IMR-90 (cell line): ENCODE measurements around the gene LY9. TPM values are rescaled to one million over a fixed set of nuclear protein-coding genes. Genes with fewer than 3 reads are reported as not detected.

Experiments
- ATAC-seq: fragments of 200-7000 bp; cut with Tn5 transposase; 2 replicates; pipeline ENCODE4 v1.9.1; 2020; ENCODE audit warnings: low read depth, mild to moderate bottlenecking, moderate library complexity
- BruUV-seq: library from RNA; stranded (reverse); fragments of 400-500 nt; replicated peaks from 2 replicates; lab custom pipeline; 2021; lab: Mats Ljungman, UMichigan
- CTCF ChIA-PET: fragments of 300-600 bp; formaldehyde crosslinking; extraction: SDS; loops from one replicate; lab custom pipeline; 2021; ENCODE audit warnings: antibody characterized with exemption; lab: Yijun Ruan, JAX
- POLR2A ChIA-PET: fragments of 300-600 bp; sonication (Branson Sonifier 250); formaldehyde crosslinking; loops from one replicate; lab custom pipeline; 2022; ENCODE audit warnings: antibody characterized with exemption; ENCODE audit not compliant: unreplicated experiment; lab: Charles Lee
- DNase-seq: peaks from one replicate; pipeline ENCODE4 v3.0.0; 2013
- H2AFZ ChIP-seq: replicated peaks from 2 replicates; pipeline ENCODE3; 2013; ENCODE audit warnings: low read length, mild to moderate bottlenecking; ENCODE audit not compliant: poor library complexity
- H2AK5ac ChIP-seq: 2 replicates; pipeline ENCODE4 v1.6.1; 2013; ENCODE audit warnings: low read depth, low read length, inconsistent platforms
- H2AK9ac ChIP-seq: replicated peaks from 2 replicates; pipeline ENCODE3; 2013; ENCODE audit warnings: mild to moderate bottlenecking, low read depth, low read length, moderate library complexity; ENCODE audit not compliant: poor library complexity
- H2BK120ac ChIP-seq: 2 replicates; pipeline ENCODE4 v1.6.1; 2013; ENCODE audit warnings: low read depth, low read length, inconsistent platforms
- H2BK15ac ChIP-seq: 3 replicates; pipeline ENCODE4 v1.6.1; 2013; ENCODE audit warnings: low read depth, low read length, inconsistent platforms
- H2BK20ac ChIP-seq: 2 replicates; pipeline ENCODE4 v1.6.1; 2013; ENCODE audit warnings: low read depth, mild to moderate bottlenecking, inconsistent platforms, low read length, moderate library complexity
- H2BK5ac ChIP-seq: 2 replicates; pipeline ENCODE4 v1.6.1; 2013; ENCODE audit warnings: mild to moderate bottlenecking, low read depth, low read length, inconsistent platforms; ENCODE audit not compliant: poor library complexity, severe bottlenecking
- H3K14ac ChIP-seq: replicated peaks from 2 replicates; pipeline ENCODE4 v1.6.1; 2013; ENCODE audit warnings: low read depth, low read length, inconsistent platforms
- H3K18ac ChIP-seq: 2 replicates; pipeline ENCODE4 v1.6.1; 2013; ENCODE audit warnings: low read depth, low read length, control low read depth
- H3K23ac ChIP-seq: 2 replicates; pipeline ENCODE4 v1.6.1; 2013; ENCODE audit warnings: low read depth, low read length, inconsistent platforms
- H3K27ac ChIP-seq: 2 replicates; pipeline ENCODE4 v1.5.1; 2013; ENCODE audit warnings: mild to moderate bottlenecking, control low read depth, low read length; ENCODE audit not compliant: insufficient read depth
- H3K27me3 ChIP-seq: 2 replicates; pipeline ENCODE4 v1.6.1; 2013; ENCODE audit warnings: low read length; ENCODE audit not compliant: control insufficient read depth, insufficient read depth
- H3K36me3 ChIP-seq: 2 replicates; pipeline ENCODE4 v1.6.1; 2013; ENCODE audit warnings: low read length, mixed read lengths; ENCODE audit not compliant: control insufficient read depth, insufficient read depth
- H3K4ac ChIP-seq: 2 replicates; pipeline ENCODE4 v1.6.1; 2013; ENCODE audit warnings: low read depth, low read length, inconsistent platforms
- H3K4me1 ChIP-seq: 2 replicates; pipeline ENCODE4 v1.6.1; 2013; ENCODE audit warnings: low read length, mixed read lengths; ENCODE audit not compliant: control insufficient read depth, insufficient read depth
- H3K4me2 ChIP-seq: 2 replicates; pipeline ENCODE4 v1.6.1; 2013; ENCODE audit warnings: low read depth, mild to moderate bottlenecking, control low read depth, low read length, moderate library complexity
- H3K4me3 ChIP-seq: 2 replicates; pipeline ENCODE4 v1.5.1; 2013; ENCODE audit warnings: low read depth, mild to moderate bottlenecking, control low read depth, low read length, moderate library complexity; ENCODE audit not compliant: insufficient read depth
- H3K56ac ChIP-seq: 2 replicates; pipeline ENCODE4 v1.6.1; 2013; ENCODE audit warnings: low read length, inconsistent platforms; ENCODE audit not compliant: insufficient read depth; ENCODE audit errors: extremely low read depth
- H3K79me1 ChIP-seq, 2 experiments: 2 replicates each; pipeline ENCODE4 v1.6.1; 2013; ENCODE audit warnings: low read length in 2 of 2, inconsistent platforms in 1 of 2, low read depth in 1 of 2
- H3K9ac ChIP-seq: 2 replicates; pipeline ENCODE4 v1.6.1; 2013; ENCODE audit warnings: low read depth, low read length, control low read depth
- H3K9me1 ChIP-seq: 2 replicates; pipeline ENCODE4 v1.6.1; 2013; ENCODE audit warnings: low read length, inconsistent platforms; ENCODE audit not compliant: insufficient read depth
- H3K9me3 ChIP-seq: 2 replicates; pipeline ENCODE4 v1.6.1; 2013; ENCODE audit warnings: low read length; ENCODE audit not compliant: control insufficient read depth, insufficient read depth
- H4K20me1 ChIP-seq: 2 replicates; pipeline ENCODE4 v1.6.1; 2013; ENCODE audit warnings: low read length, inconsistent platforms; ENCODE audit not compliant: insufficient read depth
- H4K5ac ChIP-seq: 2 replicates; pipeline ENCODE4 v1.6.1; 2013; ENCODE audit warnings: mild to moderate bottlenecking, low read depth, low read length, control low read depth
- H4K8ac ChIP-seq, 2 experiments: 2 replicates each; pipeline ENCODE4 v1.6.1; 2013; ENCODE audit warnings: low read depth in 2 of 2, low read length in 2 of 2, control low read depth in 1 of 2, inconsistent platforms in 1 of 2
- H4K91ac ChIP-seq: 2 replicates; pipeline ENCODE4 v1.6.1; 2013; ENCODE audit warnings: low read depth, low read length, inconsistent platforms; ENCODE audit not compliant: insufficient read depth
- BHLHE40 ChIP-seq: fragments of 150-350 bp; IDR thresholded peaks from 2 replicates; pipeline ENCODE4 v1.6.1; 2016; ENCODE audit warnings: mild to moderate bottlenecking, low read depth, low read length
- CHD1 ChIP-seq: IDR thresholded peaks from 2 replicates; pipeline ENCODE4 v1.6.1; 2012; ENCODE audit warnings: low read depth, low read length, improper control_type of control experiment
- MAFK ChIP-seq: IDR thresholded peaks from 2 replicates; pipeline ENCODE4 v1.6.1; 2012; ENCODE audit warnings: low read depth, low read length, improper control_type of control experiment
- MAZ ChIP-seq: IDR thresholded peaks from 2 replicates; pipeline ENCODE4 v1.6.1; 2012; ENCODE audit warnings: low read depth, mild to moderate bottlenecking, low read length, improper control_type of control experiment, moderate library complexity, borderline replicate concordance
- NFE2L2 ChIP-seq: fragments of 150-350 bp; IDR thresholded peaks from 2 replicates; pipeline ENCODE4 v1.6.1; 2016; ENCODE audit warnings: low read depth, mild to moderate bottlenecking, low read length
- POLR2A ChIP-seq: IDR thresholded peaks from 2 replicates; pipeline ENCODE4 v1.6.1; 2012; ENCODE audit warnings: mild to moderate bottlenecking, low read depth, low read length
- RAD21 ChIP-seq: IDR thresholded peaks from 2 replicates; pipeline ENCODE4 v1.6.1; 2012; ENCODE audit warnings: low read length, improper control_type of control experiment
- RCOR1 ChIP-seq: IDR thresholded peaks from 2 replicates; pipeline ENCODE4 v1.6.1; 2012; ENCODE audit warnings: mild to moderate bottlenecking, low read length, improper control_type of control experiment; ENCODE audit not compliant: insufficient replicate concordance
- RFX5 ChIP-seq: IDR thresholded peaks from 2 replicates; pipeline ENCODE4 v1.8.0; 2012; ENCODE audit warnings: low read depth, mild to moderate bottlenecking, low read length, moderate library complexity
- SMC3 ChIP-seq: fragments of 150-350 bp; IDR thresholded peaks from 2 replicates; pipeline ENCODE4 v1.6.1; 2016; ENCODE audit warnings: low read depth, mild to moderate bottlenecking, antibody characterized with exemption, low read length, moderate library complexity
- USF2 ChIP-seq: fragments of 150-350 bp; IDR thresholded peaks from 2 replicates; pipeline ENCODE4 v1.6.1; 2017; ENCODE audit warnings: mild to moderate bottlenecking, antibody characterized with exemption, low read length, low read depth
- WGBS, 2 experiments: methylation state at CpG; one replicate each; pipeline versions ENCODE4 v1.1.5 to v1.1.7; 2013; ENCODE audit warnings: missing lambda C conversion rate in 2 of 2; ENCODE audit not compliant: insufficient read length in 1 of 2; ENCODE audit errors: extremely low coverage in 2 of 2; 5-methylcytosine and 5-hydroxymethylcytosine counted together
- dilution Hi-C: fragments of 300-500 bp; cut with HindIII; formaldehyde crosslinking; loops from one replicate; pipeline ENCODE4 v1.14.3; 2018; ENCODE audit warnings: low sequenced_read_pairs; ENCODE audit not compliant: unreplicated experiment
- in situ Hi-C: fragments of 300-500 bp; cut with MboI; formaldehyde crosslinking; loops from 3 replicates; pipeline ENCODE4 v1.14.3; 2019; ENCODE audit warnings: low sequenced_read_pairs, inconsistent platforms, mixed read lengths
- intact Hi-C: fragments of 100-400 bp; cut with micrococcal nuclease; formaldehyde crosslinking; loops from 2 replicates; pipeline ENCODE4 v1.10.0; 2022
- polyA plus RNA-seq, 3 experiments: library from polyadenylated mRNA; depleted of rRNA; stranded (reverse); fragments of >200 nt; gene quantifications; 2 replicates each; pipeline ENCODE4 v1.2.3, GENCODE V29; 2012; ENCODE audit warnings: low replicate concordance in 1 of 3
- total RNA-seq: library from RNA; depleted of rRNA; stranded (reverse); fragments of >200 nt; gene quantifications from 2 replicates; pipeline ENCODE4 v1.2.3, GENCODE V29; 2012

LY9 gene
- total and polyA plus RNA-seq, 2 of the 4 experiments (the other 2 are of a cell fraction): not detected

GRCh38 chr1:160862203-160863060 lies 66.5 kb downstream of the LY9 start, which contains the start of gene CD244:
Gene CD244 (minus strand): TSS chr1:160862887. CDS start chr1:160862677, 210 bp downstream.
- ATAC-seq (no peak), DNase-seq (no peak)
- Histone ChIP-seq H3K56ac (no peak within 1 kb of the TSS), H3K9me1 (no peaks in the 10 kb centered on the region), H2AFZ (no peak within 1 kb of the TSS), H2BK15ac (no peak within 1 kb of the TSS), H3K14ac (no peak within 1 kb of the TSS), H3K9ac (no peak within 1 kb of the TSS), H2BK5ac (no peak within 1 kb of the TSS), H3K4me1 (no peaks in the 10 kb centered on the region), H3K9me3 (no peaks in the 10 kb centered on the region), H2BK120ac (no peak within 1 kb of the TSS), H3K36me3 (no peaks in the 10 kb centered on the region), H4K91ac (no peak within 1 kb of the TSS), H3K23ac (no peak within 1 kb of the TSS), H3K27ac (no peak within 1 kb of the TSS), H2AK9ac (no peak within 1 kb of the TSS), H3K4ac (no peak within 1 kb of the TSS), H3K4me2 (no peak within 1 kb of the TSS), H3K79me1 (no peaks in the 10 kb centered on the region), H3K4me3 (no peak within 1 kb of the TSS), H3K27me3 (no peaks in the 10 kb centered on the region), H4K20me1 (no peaks in the 10 kb centered on the region), H3K18ac (no peak within 1 kb of the TSS), H4K8ac (no peak within 1 kb of the TSS), H4K5ac (no peak within 1 kb of the TSS), H2BK20ac (no peak within 1 kb of the TSS), H2AK5ac (no peak within 1 kb of the TSS)
- in situ Hi-C loops: no loop called here
- dilution Hi-C loops: no loop called here
- ChIA-PET CTCF (no interaction called here), POLR2A (no interaction called here)
- BruUV-seq: no TSS peak
- WGBS, 2 experiments: 23% methylated on average over 5 of the region's 12 CpGs; no CpG with 5 or more reads in 1 of the 2 experiments
- intact Hi-C loops: no loop called here
- TF ChIP-seq RFX5: no peak
- TF ChIP-seq SMC3: no peak
- no peak for TF ChIP-seq BHLHE40
- TF ChIP-seq POLR2A: no peak
- TF ChIP-seq RAD21: no peak
- no peak for TF ChIP-seq CHD1
- no peak for TF ChIP-seq MAZ
- no peak for TF ChIP-seq USF2
- no peak for TF ChIP-seq MAFK
- no peak for TF ChIP-seq RCOR1
- TF ChIP-seq NFE2L2: no peak
